Measurements from ENCODE around the gene C11orf91.

The C11orf91 gene

GRCh38 chr11:33696411-33696810 lies 4.2 kb downstream of the C11orf91 start:
- ATAC-seq = no peak
- Mint-ChIP-seq H3K4me3 (no peak overlapping the region), H3K27ac (no peak overlapping the region), H3K9me3 (no peaks in the 10 kb centered on the region), H3K4me1 (peaks cover 10% of the 10 kb centered on the region), H3K36me3 (ENCODE audit: low read depth) (no peaks in the 10 kb centered on the region), H3K27me3 (peaks cover 22% of the 10 kb centered on the region)
- no peak for DNase-seq

GRCh38 chr11:33695051-33695566 lies 5.5 kb downstream of the C11orf91 start:
- no peak for ATAC-seq
- Mint-ChIP-seq H3K27ac (no peak overlapping the region), H3K9me3 (no peaks in the 10 kb centered on the region)

DNA sequence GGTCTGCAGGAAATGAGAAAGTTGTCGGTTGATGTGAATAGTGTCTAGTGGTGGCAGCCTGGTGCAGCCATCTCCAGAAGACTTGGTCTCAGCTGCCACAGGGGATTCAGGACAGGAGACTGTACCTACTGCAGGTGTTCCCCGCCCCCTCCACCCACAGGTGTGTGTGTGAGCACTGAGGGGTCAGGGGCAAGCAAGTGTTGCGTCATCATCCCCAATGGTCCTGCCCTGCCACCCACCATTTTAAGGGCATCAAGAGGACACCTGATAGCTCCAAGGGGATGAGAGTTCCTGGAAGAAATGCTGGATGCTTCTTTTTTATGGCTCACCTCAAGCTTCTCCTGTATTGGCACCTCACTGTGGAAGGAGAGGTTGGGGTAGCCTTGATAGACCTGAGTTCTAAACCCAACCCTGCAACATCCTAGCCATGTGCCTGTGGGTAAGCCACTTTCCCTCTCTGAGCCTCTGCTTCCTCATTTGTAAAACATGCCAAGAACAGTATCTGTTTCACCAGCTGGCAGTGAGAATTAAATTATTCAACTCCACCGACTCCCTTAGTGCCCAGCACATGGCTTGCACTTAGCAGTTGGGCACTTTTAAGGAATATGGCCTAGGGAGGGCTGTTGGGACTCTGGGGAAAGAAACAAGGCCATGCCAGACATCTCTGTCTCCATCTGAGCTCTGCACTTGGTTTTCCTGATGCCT lies 6.1 kb downstream of the C11orf91 start:
- Mint-ChIP-seq H3K9me3 (no peaks in the 10 kb centered on the region), H3K4me3 (no peak overlapping the region), H3K36me3 (ENCODE audit: low read depth) (no peaks in the 10 kb centered on the region), H3K27me3 (peaks cover 17% of the 10 kb centered on the region), H3K27ac (no peak overlapping the region), H3K4me1 (peaks cover 6% of the 10 kb centered on the region)
- DNase-seq = no peak
- ATAC-seq = no peak

More at GRCh38 chr11:33695051-33695566, 5.5 kb downstream of the C11orf91 start:
- DNase-seq = no peak
- Mint-ChIP-seq H3K27me3 (peaks cover 22% of the 10 kb centered on the region), H3K36me3 (ENCODE audit: low read depth) (no peaks in the 10 kb centered on the region), H3K4me3 (no peak overlapping the region), H3K4me1 (peaks cover 9% of the 10 kb centered on the region)

DNA sequence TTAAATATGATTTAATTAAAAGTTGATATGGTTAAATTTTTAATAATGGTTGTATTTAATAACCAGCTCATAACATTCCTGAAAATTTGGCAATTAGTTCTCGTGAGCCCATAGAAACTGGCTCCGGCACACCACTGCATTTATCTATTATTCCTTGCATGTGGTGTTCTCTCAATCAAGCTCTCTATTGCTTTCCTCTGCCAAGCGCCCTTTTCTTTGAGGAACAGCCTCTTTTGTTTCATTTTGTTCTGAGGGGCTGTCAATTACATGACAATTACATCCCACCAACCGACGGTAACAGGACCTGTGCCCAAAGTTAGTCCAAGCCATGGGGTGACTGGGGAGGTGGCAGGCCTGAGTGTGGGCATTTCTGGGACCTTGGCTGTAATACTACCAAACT lies 8.1 kb downstream of the C11orf91 start:
- peaks cover 14% of the 10 kb centered on the region for H3K27me3 Mint-ChIP-seq
- ATAC-seq (no peak), DNase-seq (no peak)
- no peaks in the 10 kb centered on the region for H3K36me3 Mint-ChIP-seq (ENCODE audit: low read depth)
- peaks cover 6% of the 10 kb centered on the region for H3K4me1 Mint-ChIP-seq
- no peak overlapping the region for H3K27ac Mint-ChIP-seq
- no peak overlapping the region for H3K4me3 Mint-ChIP-seq
- no peaks in the 10 kb centered on the region for H3K9me3 Mint-ChIP-seq

DNA sequence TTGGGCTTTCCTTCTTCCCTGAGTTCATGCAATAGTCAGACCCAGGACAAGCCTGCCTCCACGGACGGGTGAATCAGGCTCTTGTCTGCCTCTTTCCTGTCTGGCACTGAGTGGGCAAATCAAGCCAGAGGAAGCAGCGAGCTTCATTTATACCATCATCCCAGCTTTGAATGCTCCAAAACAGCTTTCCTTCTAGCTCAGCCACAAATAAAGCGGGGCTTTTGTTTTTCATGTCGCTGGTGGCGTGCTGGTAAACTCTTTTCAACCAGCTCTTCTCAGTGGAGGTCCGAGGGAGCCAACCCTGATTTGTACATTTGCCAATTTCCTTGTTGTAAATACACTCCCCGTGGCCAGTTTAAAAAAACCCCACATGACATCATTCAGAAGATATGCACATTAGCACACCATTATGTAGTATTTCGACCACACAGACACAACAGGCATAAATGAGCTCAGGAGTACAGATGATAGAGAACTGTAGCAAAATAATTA lies 8.6 kb downstream of the C11orf91 start:
- ATAC-seq = no peak
- Mint-ChIP-seq H3K36me3 (ENCODE audit: low read depth) (no peaks in the 10 kb centered on the region), H3K9me3 (no peaks in the 10 kb centered on the region), H3K27me3 (peaks cover 14% of the 10 kb centered on the region), H3K4me1 (peaks cover 6% of the 10 kb centered on the region), H3K27ac (no peak overlapping the region), H3K4me3 (no peak overlapping the region)
- DNase-seq = no peak

- ATAC-seq (no peak), DNase-seq (no peak)
- H3K27me3 Mint-ChIP-seq = peaks cover 12% of the 10 kb centered on the region
- H3K27ac Mint-ChIP-seq = no peak overlapping the region
- no peaks in the 10 kb centered on the region for H3K9me3 Mint-ChIP-seq
- no peak overlapping the region for H3K4me3 Mint-ChIP-seq
- no peaks in the 10 kb centered on the region for H3K36me3 Mint-ChIP-seq (ENCODE audit: low read depth)
- peaks cover 6% of the 10 kb centered on the region for H3K4me1 Mint-ChIP-seq
These were observed 9.4 kb downstream of the C11orf91 start for GRCh38 chr11:33691066-33691864.

DNA sequence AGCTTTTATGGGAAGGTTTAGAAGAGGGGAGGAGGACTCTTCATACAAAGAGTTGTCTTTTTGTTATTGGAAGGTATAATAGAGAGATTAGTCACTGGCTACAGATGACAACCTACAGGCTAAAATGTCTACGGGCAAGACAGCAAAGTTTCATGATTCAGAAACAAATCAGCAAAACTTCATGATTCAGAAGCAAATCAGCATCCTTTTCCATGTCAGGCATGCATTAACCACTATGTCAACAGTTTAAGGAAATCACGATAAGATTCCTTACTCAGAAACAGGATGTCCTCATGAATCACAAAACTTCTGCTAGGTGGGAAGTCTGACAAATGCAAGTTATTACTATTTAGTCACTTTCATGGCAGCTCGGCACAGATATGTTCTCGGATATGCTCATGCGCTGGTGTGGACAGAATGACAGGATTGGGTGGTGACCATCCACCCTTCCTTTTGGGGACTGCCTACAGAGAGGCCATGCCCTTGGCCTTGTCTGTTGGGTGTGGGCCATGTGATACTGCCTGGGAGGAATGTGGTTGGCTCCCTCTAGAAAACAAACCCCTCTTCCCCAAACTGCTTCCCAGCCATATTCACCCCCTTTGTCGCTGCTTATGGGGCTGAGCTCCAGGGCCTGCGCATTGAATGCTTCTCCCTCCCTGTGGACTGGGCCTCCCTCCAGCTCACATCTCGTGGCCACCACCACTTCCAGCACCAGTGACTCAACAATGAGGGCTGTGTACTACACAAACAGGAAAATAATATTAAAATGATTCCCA lies 10.1 kb downstream of the C11orf91 start:
- H3K27ac Mint-ChIP-seq = no peak overlapping the region
- H3K36me3 Mint-ChIP-seq (ENCODE audit: low read depth) = no peaks in the 10 kb centered on the region
- no peak for DNase-seq
- ATAC-seq = peak; percentile 47
- H3K4me3 Mint-ChIP-seq = no peak overlapping the region
- H3K27me3 Mint-ChIP-seq = peaks cover 7% of the 10 kb centered on the region
- H3K9me3 Mint-ChIP-seq = no peaks in the 10 kb centered on the region
- peaks cover 6% of the 10 kb centered on the region for H3K4me1 Mint-ChIP-seq

DNA sequence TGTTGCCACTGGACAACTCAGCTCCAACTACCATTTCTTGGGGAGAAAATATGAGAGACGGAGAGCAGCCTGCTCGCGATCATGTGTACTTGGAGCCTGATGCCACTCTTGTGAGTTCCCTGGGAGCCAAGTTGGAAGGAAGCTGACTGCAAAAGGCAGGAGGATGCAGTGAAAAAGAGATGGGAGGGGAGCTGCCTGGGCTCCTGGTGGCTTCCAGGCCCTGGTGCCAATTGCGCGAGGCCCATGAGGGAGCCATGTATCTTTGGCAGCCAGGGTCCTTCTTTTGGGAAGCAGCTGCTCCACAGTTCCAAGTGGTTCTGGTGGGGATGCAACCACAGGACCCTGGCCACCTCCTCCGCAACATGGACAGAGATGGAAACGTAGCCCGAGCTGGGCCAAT lies 11.1 kb downstream of the C11orf91 start:
- H3K36me3 Mint-ChIP-seq (ENCODE audit: low read depth) = no peaks in the 10 kb centered on the region
- H3K9me3 Mint-ChIP-seq = no peaks in the 10 kb centered on the region
- ATAC-seq = no peak
- H3K4me3 Mint-ChIP-seq = no peak overlapping the region
- no peak for DNase-seq
- no peak overlapping the region for H3K27ac Mint-ChIP-seq
- peaks cover 6% of the 10 kb centered on the region for H3K4me1 Mint-ChIP-seq
- peaks cover 7% of the 10 kb centered on the region for H3K27me3 Mint-ChIP-seq

GRCh38 chr11:33689085-33689484 lies 11.5 kb downstream of the C11orf91 start:
- H3K36me3 Mint-ChIP-seq (ENCODE audit: low read depth) = no peaks in the 10 kb centered on the region
- H3K9me3 Mint-ChIP-seq = no peaks in the 10 kb centered on the region
- H3K27ac Mint-ChIP-seq = no peak overlapping the region
- ATAC-seq = no peak
- H3K4me1 Mint-ChIP-seq = peaks cover 6% of the 10 kb centered on the region
- H3K4me3 Mint-ChIP-seq = no peak overlapping the region
- no peak for DNase-seq
- peaks cover 11% of the 10 kb centered on the region for H3K27me3 Mint-ChIP-seq

DNA sequence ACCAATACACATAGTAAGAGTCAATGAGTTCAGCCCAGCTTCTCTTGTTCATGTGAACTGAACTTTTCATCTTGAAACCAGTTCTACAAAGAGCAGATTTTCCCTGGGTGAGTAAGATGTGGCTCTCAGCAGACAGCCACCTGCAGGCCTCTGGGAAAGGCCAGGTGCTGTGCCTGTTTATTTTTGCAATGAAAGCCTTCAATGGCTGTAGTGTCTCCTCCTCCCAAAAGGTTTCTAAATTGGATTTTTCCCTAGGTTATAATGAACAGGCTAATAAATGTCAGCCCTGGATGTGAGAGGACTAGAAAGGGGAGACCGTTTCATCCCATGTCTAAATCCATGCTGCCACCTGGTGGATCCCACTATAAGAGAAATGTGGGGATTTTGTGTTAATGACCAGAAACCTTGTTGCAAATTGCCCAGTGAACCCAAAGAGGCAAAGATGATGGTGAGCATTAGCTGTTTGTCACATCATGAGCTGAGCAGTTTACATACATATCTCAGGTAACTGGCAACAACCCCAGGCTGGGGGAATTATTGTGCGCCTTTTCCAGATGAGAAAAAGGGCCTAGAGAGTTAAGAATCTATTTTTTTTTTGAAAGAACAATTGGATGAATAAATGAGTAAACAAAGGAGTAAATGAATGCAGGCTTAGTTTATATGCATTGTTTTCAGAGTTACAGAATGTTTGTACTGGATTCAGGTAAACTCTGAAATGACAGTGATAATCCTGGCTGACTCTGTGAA lies 12.7 kb downstream of the C11orf91 start:
- no peak overlapping the region for H3K27ac Mint-ChIP-seq
- H3K9me3 Mint-ChIP-seq = no peaks in the 10 kb centered on the region
- H3K4me1 Mint-ChIP-seq = peaks cover 6% of the 10 kb centered on the region
- no peak overlapping the region for H3K4me3 Mint-ChIP-seq
- no peaks in the 10 kb centered on the region for H3K36me3 Mint-ChIP-seq (ENCODE audit: low read depth)
- peaks cover 13% of the 10 kb centered on the region for H3K27me3 Mint-ChIP-seq
- peak; percentile 16 for DNase-seq
- ATAC-seq = peak; percentile 35

DNA sequence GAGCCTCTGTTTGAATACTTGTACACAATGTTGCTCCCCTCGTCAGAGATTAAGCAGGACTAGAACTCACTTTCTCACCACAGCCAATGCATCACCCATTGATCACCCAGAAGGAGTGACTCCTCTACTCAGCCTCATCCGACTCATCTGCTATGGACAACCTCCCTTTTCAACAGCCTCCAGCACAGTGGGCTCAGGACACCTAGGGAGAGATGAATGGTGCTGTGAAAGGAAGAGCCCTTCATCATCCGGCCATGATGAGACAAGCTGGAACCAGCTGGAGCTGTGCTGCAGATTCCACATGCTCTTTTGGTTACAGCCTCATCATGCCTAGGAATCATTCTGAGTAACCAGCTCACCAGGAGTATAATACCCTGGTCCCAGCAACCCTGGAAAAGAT lies 15.5 kb downstream of the C11orf91 start:
- H3K4me3 Mint-ChIP-seq = no peak overlapping the region
- H3K4me1 Mint-ChIP-seq = peaks cover under 1% of the 10 kb centered on the region
- no peak overlapping the region for H3K27ac Mint-ChIP-seq
- ATAC-seq (no peak), DNase-seq (no peak)
- no peaks in the 10 kb centered on the region for H3K9me3 Mint-ChIP-seq
- no peaks in the 10 kb centered on the region for H3K36me3 Mint-ChIP-seq (ENCODE audit: low read depth)
- H3K27me3 Mint-ChIP-seq = peaks cover 24% of the 10 kb centered on the region

- peaks cover 29% of the 10 kb centered on the region for H3K27me3 Mint-ChIP-seq
These were observed 16.5 kb downstream of the C11orf91 start for GRCh38 chr11:33684003-33684706.

GRCh38 chr11:33682446-33682845 lies 18.2 kb downstream of the C11orf91 start:
- Mint-ChIP-seq H3K27me3 (peaks cover 36% of the 10 kb centered on the region), H3K27ac (no peak overlapping the region), H3K4me1 (no peaks in the 10 kb centered on the region), H3K4me3 (no peak overlapping the region), H3K36me3 (ENCODE audit: low read depth) (no peaks in the 10 kb centered on the region), H3K9me3 (no peaks in the 10 kb centered on the region)
- DNase-seq (no peak), ATAC-seq (no peak)

More at GRCh38 chr11:33684003-33684706, 16.5 kb downstream of the C11orf91 start:
- Mint-ChIP-seq H3K27ac (no peak overlapping the region), H3K36me3 (ENCODE audit: low read depth) (no peaks in the 10 kb centered on the region), H3K4me1 (no peaks in the 10 kb centered on the region), H3K9me3 (no peaks in the 10 kb centered on the region), H3K4me3 (no peak overlapping the region)
- DNase-seq (no peak), ATAC-seq (no peak)
